Panc1 (cell line): Measurements from ENCODE around the gene ZP4. TPM values are rescaled to one million over a fixed set of nuclear protein-coding genes. Genes with fewer than 3 reads are reported as not detected.

ENCODE experiments used
- ATAC-seq: fragments of 200-7000 bp; cut with Tn5 transposase; 2 replicates; pipeline ENCODE4 v1.9.1; 2020; ENCODE audit warnings: mild to moderate bottlenecking, moderate library complexity
- BruUV-seq: library from RNA; stranded (reverse); fragments of 400-500 nt; replicated peaks from 2 replicates; lab custom pipeline; 2021; lab: Mats Ljungman, UMichigan
- CTCF ChIA-PET: fragments of 300-600 bp; sonication (Branson Sonifier 250); formaldehyde crosslinking; loops from one replicate; lab custom pipeline; 2022; ENCODE audit warnings: antibody characterized with exemption; lab: Charles Lee
- POLR2A ChIA-PET: fragments of 300-600 bp; sonication (Branson Sonifier 250); formaldehyde crosslinking; loops from one replicate; lab custom pipeline; 2022; ENCODE audit warnings: antibody characterized with exemption; lab: Charles Lee
- DNase-seq: peaks from one replicate; pipeline ENCODE4 v3.0.0-alpha.2; 2010; ENCODE audit warnings: low read depth, low spot score
- H3K27ac ChIP-seq: 2 replicates; pipeline ENCODE4 v1.5.1; 2011; ENCODE audit warnings: mild to moderate bottlenecking, low read length, inconsistent platforms
- H3K27me3 ChIP-seq: fragments of 200-500 bp; sonication (Bioruptor generic); 2 replicates; pipeline ENCODE4 v1.6.0; 2014; ENCODE audit warnings: low read length, inconsistent platforms; ENCODE audit not compliant: control insufficient read depth, insufficient read depth
- H3K36me3 ChIP-seq: fragments of 200-500 bp; sonication (Bioruptor generic); 2 replicates; pipeline ENCODE4 v1.5.1; 2014; ENCODE audit warnings: inconsistent platforms, mild to moderate bottlenecking, low read length, moderate library complexity; ENCODE audit not compliant: control insufficient read depth, insufficient read depth
- H3K4me1 ChIP-seq: 2 replicates; pipeline ENCODE4 v1.5.1; 2011; ENCODE audit warnings: inconsistent platforms, mild to moderate bottlenecking, low read length, moderate library complexity; ENCODE audit not compliant: control insufficient read depth, insufficient read depth
- H3K4me3 ChIP-seq, 2 experiments: 2 replicates each; pipeline ENCODE4 v1.5.1; 2011 to 2012; ENCODE audit warnings: low read depth in 2 of 2, low read length in 2 of 2, mild to moderate bottlenecking in 2 of 2, inconsistent platforms in 1 of 2, moderate library complexity in 1 of 2
- H3K9me3 ChIP-seq: fragments of 200-500 bp; sonication (Bioruptor generic); 2 replicates; pipeline ENCODE4 v1.5.1; 2014; ENCODE audit warnings: low read depth, mild to moderate bottlenecking, inconsistent platforms, low read length, moderate library complexity; ENCODE audit not compliant: control insufficient read depth, insufficient read depth
- POLR2AphosphoS5 ChIP-seq: IDR thresholded peaks from 2 replicates; pipeline ENCODE4 v1.6.1; 2012; ENCODE audit warnings: mild to moderate bottlenecking, low read depth, low read length, moderate library complexity
- SIN3A ChIP-seq: IDR thresholded peaks from 2 replicates; pipeline ENCODE4 v1.6.1; 2012; ENCODE audit warnings: low read depth, mild to moderate bottlenecking, low read length, moderate library complexity, borderline replicate concordance; ENCODE audit not compliant: insufficient read depth
- TCF7L2 ChIP-seq: IDR thresholded peaks from 2 replicates; pipeline ENCODE4 v1.6.1; 2011; ENCODE audit warnings: mild to moderate bottlenecking, low read depth, low read length, inconsistent platforms
- in situ Hi-C: cut with HindIII; loops from 2 replicates; pipeline ENCODE4 v1.10.0; 2016; ENCODE audit warnings: low sequenced_read_pairs, low pct_unique_long_range_greater_than_20kb
- intact Hi-C: fragments of 100-400 bp; cut with micrococcal nuclease; formaldehyde crosslinking; loops from one replicate; pipeline ENCODE4 v1.10.0; 2022; ENCODE audit not compliant: unreplicated experiment
- total RNA-seq: library from RNA; stranded (reverse); gene quantifications from one replicate; pipeline ENCODE4 v1.2.1, GENCODE V29; 2021; ENCODE audit not compliant: unreplicated experiment
- TF ChIP-seq, protein P1 (sequence below), 2 experiments: IDR thresholded peaks; 2 replicates each; pipeline ENCODE4 v1.6.1; 2011 to 2012; ENCODE audit warnings: low read depth in 2 of 2, control low read depth in 1 of 2, low read length in 1 of 2, mild to moderate bottlenecking in 1 of 2, moderate library complexity in 1 of 2; ENCODE audit not compliant: insufficient read depth in 1 of 2
- TF ChIP-seq, protein P2 (sequence below): fragments of 450-650 bp; IDR thresholded peaks from 2 replicates; pipeline ENCODE4 v1.5.1; 2017; ENCODE audit warnings: mild to moderate bottlenecking

ZP4 gene
- total RNA-seq, 1 experiment from 2014 or later, result not detected

DNA sequence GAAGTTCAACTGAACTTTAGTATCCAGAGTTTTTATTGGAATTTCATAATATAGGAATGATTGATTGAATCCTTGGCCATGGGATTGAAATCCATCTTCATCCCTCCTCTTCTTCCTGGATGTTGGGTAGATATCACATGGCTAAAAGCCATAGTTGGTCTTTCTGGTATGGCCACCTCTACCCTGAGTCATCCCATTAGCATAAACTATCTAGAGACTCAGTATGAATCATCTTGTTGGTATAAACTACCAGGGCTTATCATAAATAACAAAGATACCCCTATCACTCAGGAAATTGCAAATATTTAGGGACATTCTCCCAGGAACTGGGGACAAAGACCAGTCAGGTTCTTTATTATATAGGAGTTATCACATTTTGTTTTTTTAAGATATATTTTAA, 21.2 kb upstream of the ZP4 start:
- ATAC-seq (no peak), DNase-seq (no peak)
- TF ChIP-seq TCF7L2 (no peak), POLR2AphosphoS5 (no peak), SIN3A (no peak)
- TF ChIP-seq, protein P1, sequence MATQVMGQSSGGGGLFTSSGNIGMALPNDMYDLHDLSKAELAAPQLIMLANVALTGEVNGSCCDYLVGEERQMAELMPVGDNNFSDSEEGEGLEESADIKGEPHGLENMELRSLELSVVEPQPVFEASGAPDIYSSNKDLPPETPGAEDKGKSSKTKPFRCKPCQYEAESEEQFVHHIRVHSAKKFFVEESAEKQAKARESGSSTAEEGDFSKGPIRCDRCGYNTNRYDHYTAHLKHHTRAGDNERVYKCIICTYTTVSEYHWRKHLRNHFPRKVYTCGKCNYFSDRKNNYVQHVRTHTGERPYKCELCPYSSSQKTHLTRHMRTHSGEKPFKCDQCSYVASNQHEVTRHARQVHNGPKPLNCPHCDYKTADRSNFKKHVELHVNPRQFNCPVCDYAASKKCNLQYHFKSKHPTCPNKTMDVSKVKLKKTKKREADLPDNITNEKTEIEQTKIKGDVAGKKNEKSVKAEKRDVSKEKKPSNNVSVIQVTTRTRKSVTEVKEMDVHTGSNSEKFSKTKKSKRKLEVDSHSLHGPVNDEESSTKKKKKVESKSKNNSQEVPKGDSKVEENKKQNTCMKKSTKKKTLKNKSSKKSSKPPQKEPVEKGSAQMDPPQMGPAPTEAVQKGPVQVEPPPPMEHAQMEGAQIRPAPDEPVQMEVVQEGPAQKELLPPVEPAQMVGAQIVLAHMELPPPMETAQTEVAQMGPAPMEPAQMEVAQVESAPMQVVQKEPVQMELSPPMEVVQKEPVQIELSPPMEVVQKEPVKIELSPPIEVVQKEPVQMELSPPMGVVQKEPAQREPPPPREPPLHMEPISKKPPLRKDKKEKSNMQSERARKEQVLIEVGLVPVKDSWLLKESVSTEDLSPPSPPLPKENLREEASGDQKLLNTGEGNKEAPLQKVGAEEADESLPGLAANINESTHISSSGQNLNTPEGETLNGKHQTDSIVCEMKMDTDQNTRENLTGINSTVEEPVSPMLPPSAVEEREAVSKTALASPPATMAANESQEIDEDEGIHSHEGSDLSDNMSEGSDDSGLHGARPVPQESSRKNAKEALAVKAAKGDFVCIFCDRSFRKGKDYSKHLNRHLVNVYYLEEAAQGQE (IDR thresholded peaks at IDR 0.05; ENCODE audit: insufficient read depth in 1 of 2, low read depth in 2 of 2, low read length in 1 of 2), result no peak
- TF ChIP-seq, protein P2, sequence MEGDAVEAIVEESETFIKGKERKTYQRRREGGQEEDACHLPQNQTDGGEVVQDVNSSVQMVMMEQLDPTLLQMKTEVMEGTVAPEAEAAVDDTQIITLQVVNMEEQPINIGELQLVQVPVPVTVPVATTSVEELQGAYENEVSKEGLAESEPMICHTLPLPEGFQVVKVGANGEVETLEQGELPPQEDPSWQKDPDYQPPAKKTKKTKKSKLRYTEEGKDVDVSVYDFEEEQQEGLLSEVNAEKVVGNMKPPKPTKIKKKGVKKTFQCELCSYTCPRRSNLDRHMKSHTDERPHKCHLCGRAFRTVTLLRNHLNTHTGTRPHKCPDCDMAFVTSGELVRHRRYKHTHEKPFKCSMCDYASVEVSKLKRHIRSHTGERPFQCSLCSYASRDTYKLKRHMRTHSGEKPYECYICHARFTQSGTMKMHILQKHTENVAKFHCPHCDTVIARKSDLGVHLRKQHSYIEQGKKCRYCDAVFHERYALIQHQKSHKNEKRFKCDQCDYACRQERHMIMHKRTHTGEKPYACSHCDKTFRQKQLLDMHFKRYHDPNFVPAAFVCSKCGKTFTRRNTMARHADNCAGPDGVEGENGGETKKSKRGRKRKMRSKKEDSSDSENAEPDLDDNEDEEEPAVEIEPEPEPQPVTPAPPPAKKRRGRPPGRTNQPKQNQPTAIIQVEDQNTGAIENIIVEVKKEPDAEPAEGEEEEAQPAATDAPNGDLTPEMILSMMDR, result no peak

DNA sequence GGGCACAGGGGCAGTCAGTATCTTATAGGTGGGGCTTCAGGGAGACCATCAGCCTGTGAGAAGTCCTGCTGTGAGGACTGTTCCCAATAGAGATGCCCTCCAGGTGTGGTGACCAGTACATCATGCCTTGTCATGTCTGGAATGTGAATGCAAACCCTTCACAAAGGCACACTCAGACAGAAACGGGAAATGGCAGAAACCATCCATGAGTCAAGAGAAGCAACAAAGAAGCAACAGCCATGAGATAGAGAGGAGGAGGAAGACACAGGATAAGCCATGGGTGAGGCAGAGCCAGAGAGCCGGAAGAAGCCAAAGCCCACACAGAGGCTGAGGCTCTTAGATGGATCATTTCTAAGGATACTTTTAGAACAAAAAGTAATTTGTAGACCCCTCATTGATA, 20.1 kb upstream of the ZP4 start:
- POLR2A ChIA-PET, result no interaction called here
- H3K27ac ChIP-seq, result no peak overlapping the region
- BruUV-seq, result no TSS peak

More for the DNA sequence above, 21.2 kb upstream of the ZP4 start:
- H3K9me3 ChIP-seq, result 0 out of 2 replicates have a peak, but pooled peaks cover 3% of the 10 kb centered on the region
- ChIA-PET CTCF (no interaction called here), POLR2A (no interaction called here)
- no peaks in the 10 kb centered on the region for H3K27me3 ChIP-seq
- no TSS peak for BruUV-seq
- in situ Hi-C loops, result no loop called here
- no peaks in the 10 kb centered on the region for H3K36me3 ChIP-seq
- no peaks in the 10 kb centered on the region for H3K4me1 ChIP-seq
- intact Hi-C loops, result no loop called here
- H3K4me3 ChIP-seq, result no peak overlapping the region
- no peak overlapping the region for H3K27ac ChIP-seq

More for the DNA sequence above, 20.1 kb upstream of the ZP4 start:
- TF ChIP-seq, protein P2, result no peak
- TF ChIP-seq TCF7L2, result no peak
- TF ChIP-seq, protein P1 (IDR thresholded peaks at IDR 0.05; ENCODE audit: insufficient read depth in 1 of 2, low read depth in 2 of 2, low read length in 1 of 2), result no peak
- TF ChIP-seq SIN3A, result no peak
- no peak for TF ChIP-seq POLR2AphosphoS5
- Histone ChIP-seq H3K36me3 (no peaks in the 10 kb centered on the region), H3K9me3 (0 out of 2 replicates have a peak, but pooled peaks cover 3% of the 10 kb centered on the region), H3K4me3 (no peak overlapping the region), H3K4me1 (no peaks in the 10 kb centered on the region), H3K27me3 (no peaks in the 10 kb centered on the region)
- no peak for ATAC-seq
- in situ Hi-C loops (no loop called here), intact Hi-C loops (no loop called here)
- CTCF ChIA-PET, result no interaction called here
- no peak for DNase-seq
